ENCODE measurements around the gene FYN.

Gene FYN

GRCh38 chr6:111772381-111772780 lies 100.9 kb downstream of the FYN start:
- no peak for FAIRE-seq
- DNase-seq (ENCODE audit: low spot score) = no peak

- FAIRE-seq (no peak), DNase-seq (ENCODE audit: low spot score) (no peak)
Measured at GRCh38 chr6:111771629-111772028, 101.6 kb downstream of the FYN start.

GRCh38 chr6:111771094-111771432 lies 102.2 kb downstream of the FYN start:
- FAIRE-seq = no peak
- no peak for DNase-seq (ENCODE audit: low spot score)

GRCh38 chr6:111770263-111771093 lies 102.8 kb downstream of the FYN start:
- no peak for FAIRE-seq
- no peak for DNase-seq (ENCODE audit: low spot score)

GRCh38 chr6:111769365-111770152 lies 103.7 kb downstream of the FYN start:
- no peak for DNase-seq (ENCODE audit: low spot score)
- FAIRE-seq = no peak

- FAIRE-seq (no peak), DNase-seq (ENCODE audit: low spot score) (no peak)
Measured at GRCh38 chr6:111768431-111768770, 104.9 kb downstream of the FYN start.

GRCh38 chr6:111767752-111768430 lies 105.4 kb downstream of the FYN start:
- FAIRE-seq = no peak
- no peak for DNase-seq (ENCODE audit: low spot score)

GRCh38 chr6:111766201-111766857 lies 106.9 kb downstream of the FYN start:
- FAIRE-seq = no peak
- no peak for DNase-seq (ENCODE audit: low spot score)

- DNase-seq (ENCODE audit: low spot score) (no peak), FAIRE-seq (no peak)
Measured at GRCh38 chr6:111765763-111766162, 107.5 kb downstream of the FYN start.

- no peak for FAIRE-seq
- DNase-seq (ENCODE audit: low spot score) = no peak
Measured at GRCh38 chr6:111764238-111765175, 108.7 kb downstream of the FYN start.

GRCh38 chr6:111763381-111763780 lies 109.9 kb downstream of the FYN start:
- FAIRE-seq (no peak), DNase-seq (ENCODE audit: low spot score) (no peak)

GRCh38 chr6:111761783-111762312 lies 111.4 kb downstream of the FYN start:
- DNase-seq (ENCODE audit: low spot score) (no peak), FAIRE-seq (no peak)

- no peak for DNase-seq (ENCODE audit: low spot score)
- FAIRE-seq = no peak
Measured at GRCh38 chr6:111761212-111761611, 112.0 kb downstream of the FYN start.

- DNase-seq (ENCODE audit: low spot score) (no peak), FAIRE-seq (no peak)
Measured at GRCh38 chr6:111759836-111760785, 113.1 kb downstream of the FYN start.

GRCh38 chr6:111759331-111759835 lies 113.9 kb downstream of the FYN start:
- FAIRE-seq = no peak

GRCh38 chr6:111758608-111759329 lies 114.5 kb downstream of the FYN start:
- FAIRE-seq (no peak), DNase-seq (ENCODE audit: low spot score) (no peak)

More at GRCh38 chr6:111759331-111759835, 113.9 kb downstream of the FYN start:
- DNase-seq (ENCODE audit: low spot score) = no peak

- FAIRE-seq = no peak
- no peak for DNase-seq (ENCODE audit: low spot score)
Measured at GRCh38 chr6:111757342-111757741, 115.9 kb downstream of the FYN start.

- no peak for FAIRE-seq
Measured at GRCh38 chr6:111754423-111754822, 118.8 kb downstream of the FYN start.

More at GRCh38 chr6:111754423-111754822, 118.8 kb downstream of the FYN start:
- no peak for DNase-seq (ENCODE audit: low spot score)

All from urothelium cell line (cell line).